GM12875 (cell line): ENCODE measurements around the gene KEAP1.

Source experiments
- H3K4me3 ChIP-seq: one replicate; pipeline ENCODE4 v1.5.1; 2011; ENCODE audit warnings: low read depth, low read length, control low read depth
- CTCF ChIP-seq: IDR thresholded peaks from 2 replicates; pipeline ENCODE4 v1.5.1; 2011; ENCODE audit warnings: low read depth, mild to moderate bottlenecking, control low read depth, inconsistent platforms, low read length, moderate library complexity, borderline replicate concordance; ENCODE audit not compliant: insufficient read depth

The KEAP1 gene

DNA sequence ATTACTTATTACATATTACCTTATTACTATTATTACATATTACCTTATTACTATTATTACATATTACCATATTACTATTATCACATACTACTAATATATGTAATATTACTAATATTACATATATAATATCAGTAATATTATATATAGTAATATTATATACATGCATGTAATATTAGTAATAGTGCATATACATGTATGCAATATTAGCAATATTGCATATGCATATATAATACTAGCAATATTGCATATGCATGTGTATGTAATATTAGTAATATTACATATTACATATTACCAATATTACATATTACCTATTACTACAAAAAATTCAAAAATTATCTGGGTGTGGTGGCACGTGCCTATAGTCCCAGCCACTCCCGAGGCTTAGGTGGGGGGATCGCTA, 60.5 kb downstream of the KEAP1 start:
- H3K4me3 ChIP-seq: no peak overlapping the region
- no peak for TF ChIP-seq CTCF

DNA sequence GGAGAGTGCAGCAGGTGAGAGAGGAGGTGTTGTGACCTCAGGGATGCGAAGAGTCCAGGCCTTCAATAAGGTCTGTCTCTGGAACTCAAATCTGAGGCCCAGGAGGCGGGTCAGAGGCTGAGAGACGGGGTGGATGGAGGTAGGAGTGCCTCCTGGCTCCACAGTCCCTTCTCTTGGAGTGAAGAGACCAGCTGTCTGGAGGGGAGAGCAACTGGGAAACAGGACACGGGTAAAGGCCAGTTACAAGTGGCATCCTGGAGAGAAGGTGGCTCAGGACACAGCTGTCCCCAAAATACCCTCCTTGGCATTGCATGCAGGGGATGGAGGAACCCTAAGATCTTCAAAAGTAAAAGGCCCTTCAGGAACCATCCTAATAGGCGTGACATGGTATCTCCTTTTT, 63.6 kb downstream of the KEAP1 start:
- H3K4me3 ChIP-seq: no peak overlapping the region
- no peak for TF ChIP-seq CTCF
